GM15510 (cell line): ENCODE data around the gene TFB2M.

Experiments used
- POLR2A ChIP-seq: IDR thresholded peaks from 3 replicates; pipeline ENCODE4 v1.6.1; 2011; ENCODE audit warnings: borderline replicate concordance; ENCODE audit not compliant: insufficient read length; ENCODE audit errors: extremely low read depth

Gene TFB2M

DNA sequence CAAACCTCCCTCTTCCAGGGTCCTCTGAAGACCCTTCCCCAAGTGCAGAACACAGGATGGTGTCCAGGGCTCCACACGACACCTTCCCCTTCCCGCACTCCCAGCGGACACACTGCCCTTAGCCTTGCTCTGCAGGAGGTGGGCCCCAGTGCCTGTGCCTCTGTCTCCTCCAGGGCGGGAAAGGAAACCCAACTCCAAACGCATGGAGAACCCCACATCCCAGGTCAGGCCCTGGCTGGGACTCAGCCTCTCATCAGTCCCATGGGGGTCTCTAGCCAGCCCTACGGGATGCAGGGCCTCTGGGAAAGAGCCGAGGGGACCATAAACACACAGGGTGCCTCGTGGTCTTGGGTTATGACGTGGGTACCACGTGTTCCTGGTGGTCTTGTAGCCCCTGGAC is 53.4 kb downstream of the TFB2M start:
- TF ChIP-seq POLR2A, result no peak

DNA sequence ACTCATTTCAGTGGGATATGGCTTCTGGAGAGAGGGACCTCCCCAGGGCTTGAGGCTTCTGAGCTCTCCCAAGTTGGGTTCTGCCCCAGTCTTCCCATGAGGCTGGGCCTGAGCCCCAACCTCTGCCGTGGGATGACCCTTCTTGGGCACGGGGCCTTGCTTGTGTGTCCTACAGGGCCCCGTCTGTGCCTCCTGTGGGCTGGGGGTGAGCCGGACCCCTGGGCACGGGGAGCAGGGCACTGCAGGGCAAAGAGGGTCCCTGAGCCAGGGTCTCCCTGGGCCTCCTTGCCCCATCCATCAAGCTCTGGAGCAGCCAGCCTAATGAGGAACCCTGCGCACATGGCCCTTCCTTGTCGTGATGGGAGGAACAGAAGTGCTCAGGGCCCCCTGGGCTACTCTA is 53.8 kb downstream of the TFB2M start:
- TF ChIP-seq POLR2A, result no peak

DNA sequence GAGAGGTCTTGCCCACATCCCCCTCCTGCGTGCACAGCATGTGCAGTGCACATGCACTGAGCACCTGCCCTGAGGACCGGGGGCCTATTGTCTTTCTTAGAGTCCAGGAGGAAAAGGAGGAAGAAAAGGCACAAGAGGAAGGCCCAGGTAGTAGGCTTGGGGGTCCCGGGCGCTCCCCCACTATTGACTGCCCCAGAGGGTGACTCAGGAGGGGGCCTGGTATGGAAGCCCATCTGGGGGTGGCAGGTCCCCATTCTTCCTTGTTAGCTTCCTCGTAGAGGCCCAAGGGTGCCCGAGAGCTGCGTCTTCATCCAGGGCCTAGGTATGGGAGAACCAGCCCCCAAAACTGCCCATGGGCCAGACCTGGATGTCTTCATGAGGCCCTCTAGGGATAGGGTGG is 54.9 kb downstream of the TFB2M start:
- TF ChIP-seq POLR2A, result no peak

DNA sequence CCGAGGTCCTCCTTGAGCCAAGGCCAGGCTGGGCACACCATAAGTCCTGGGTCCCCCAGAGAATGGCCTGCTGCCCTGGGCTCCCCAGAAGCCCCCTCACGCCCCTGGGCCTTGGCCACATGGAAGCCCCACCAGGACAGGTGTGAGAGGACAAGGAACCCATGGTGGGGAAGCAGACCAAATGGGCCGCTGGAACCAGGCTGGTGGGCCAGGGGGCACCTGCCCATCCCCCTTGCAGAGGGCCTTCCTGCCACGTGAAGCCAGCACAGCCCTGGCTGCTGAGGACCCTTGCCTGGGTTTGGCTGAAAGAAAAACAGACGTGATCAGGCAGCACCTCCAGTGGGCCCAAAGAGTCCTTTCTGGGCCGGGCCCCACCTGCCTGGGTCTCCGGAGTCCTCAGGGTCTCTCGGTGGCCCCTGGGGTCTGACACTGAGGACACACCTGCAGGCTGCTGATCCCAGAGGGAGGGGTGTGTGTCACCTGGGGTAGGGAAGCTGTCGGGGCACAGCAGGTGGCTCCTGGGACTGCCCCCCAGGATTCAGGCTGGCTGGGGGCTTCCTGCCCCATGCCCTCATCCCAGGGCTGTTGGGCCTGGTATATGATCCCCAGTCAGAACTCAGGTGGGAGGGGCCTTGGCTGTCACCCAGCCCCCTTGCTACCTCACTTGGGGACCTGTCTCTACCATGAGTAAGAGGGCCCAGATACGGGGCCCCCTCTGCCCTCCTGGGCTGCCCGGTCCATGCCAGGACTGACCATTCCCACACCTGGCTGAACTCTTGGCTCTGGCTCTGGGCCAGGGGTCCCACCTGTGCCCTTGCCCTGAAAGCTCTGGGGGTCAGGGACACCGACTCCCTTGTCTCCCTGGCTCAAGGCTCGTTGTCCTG is 55.7 kb downstream of the TFB2M start:
- TF ChIP-seq POLR2A, result no peak

DNA sequence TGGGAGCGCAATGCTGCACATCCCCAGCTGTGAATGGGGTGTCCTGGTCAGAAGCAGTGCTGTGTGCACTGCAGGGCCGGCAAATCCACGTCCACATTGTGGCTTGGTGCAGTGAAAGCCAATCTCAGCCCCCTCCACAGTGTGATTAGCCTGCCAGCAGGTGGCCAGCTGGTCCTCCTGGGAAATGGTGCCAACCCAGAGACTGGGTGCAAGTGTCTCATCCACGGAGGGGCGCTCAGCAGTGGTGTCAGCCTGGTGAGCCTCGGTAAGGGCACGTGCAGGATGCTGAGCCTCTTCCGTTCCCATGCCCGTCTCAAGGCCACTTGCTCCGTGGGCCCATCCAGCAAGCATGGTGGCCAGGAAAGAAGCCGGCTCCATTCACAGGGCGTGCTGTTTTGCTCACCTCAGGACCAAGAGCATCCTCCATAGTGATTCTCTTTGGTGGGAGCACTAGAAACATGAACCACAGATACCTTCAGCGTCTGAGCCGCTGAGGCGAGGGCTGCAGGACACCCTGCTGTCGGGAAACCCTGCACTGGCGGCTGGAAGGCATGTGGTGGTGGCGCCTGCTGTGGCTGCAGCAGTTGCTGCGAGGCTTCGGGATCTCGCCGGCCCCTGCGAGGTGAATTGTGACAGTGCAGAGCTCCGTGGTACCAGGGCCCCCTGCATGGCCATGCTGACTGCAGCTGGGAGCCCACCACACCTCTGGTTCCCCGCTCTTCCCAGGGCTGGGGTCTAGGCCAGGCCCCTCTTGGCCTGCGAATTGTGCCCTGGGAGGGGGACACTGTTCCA is 57.0 kb downstream of the TFB2M start:
- TF ChIP-seq POLR2A, result no peak

DNA sequence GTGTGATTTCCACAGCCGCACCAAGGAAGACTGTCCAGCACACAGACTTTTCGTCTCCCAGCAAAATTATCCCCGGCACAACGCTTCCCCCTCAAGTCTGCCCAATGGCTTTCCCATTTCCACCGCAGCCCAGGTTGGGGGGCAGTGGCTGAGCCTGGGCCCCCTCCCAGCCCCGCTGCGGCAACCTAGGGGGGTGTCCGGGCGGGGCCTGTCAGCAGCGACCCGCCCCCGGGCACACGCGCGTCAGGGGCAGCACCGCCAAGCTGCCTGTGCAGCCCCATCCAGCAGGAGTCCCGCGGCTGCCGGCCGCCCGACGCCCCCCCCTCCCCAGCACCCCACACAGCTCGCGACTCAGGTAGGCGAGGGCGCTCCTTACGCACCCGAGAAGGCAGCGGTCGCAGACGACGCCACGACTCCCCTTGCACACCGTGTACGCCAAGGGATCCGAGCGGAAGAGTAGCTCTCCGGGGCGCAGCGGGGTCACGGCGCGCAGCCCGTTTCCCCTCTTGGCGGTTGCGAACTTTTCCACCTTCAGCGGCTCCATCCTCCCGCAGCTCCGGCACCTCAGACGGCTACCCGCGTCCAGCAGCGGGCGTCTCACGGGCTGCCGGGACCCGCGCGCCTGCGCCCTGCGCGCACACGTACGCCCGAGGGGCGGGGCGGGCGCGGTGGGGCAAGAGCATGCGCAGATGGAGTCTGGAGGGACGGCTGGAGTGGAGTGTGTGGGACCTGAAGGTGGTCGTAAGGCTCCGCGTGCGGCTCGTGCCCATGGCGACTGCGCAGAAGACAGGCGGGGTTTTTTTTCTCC is 59.2 kb downstream of the TFB2M start, which contains the start of gene SMYD3:
Gene SMYD3, minus strand, starts transcription at position 606 of the 808 bp plus-strand sequence.
- TF ChIP-seq POLR2A, result peak; percentile 80

DNA sequence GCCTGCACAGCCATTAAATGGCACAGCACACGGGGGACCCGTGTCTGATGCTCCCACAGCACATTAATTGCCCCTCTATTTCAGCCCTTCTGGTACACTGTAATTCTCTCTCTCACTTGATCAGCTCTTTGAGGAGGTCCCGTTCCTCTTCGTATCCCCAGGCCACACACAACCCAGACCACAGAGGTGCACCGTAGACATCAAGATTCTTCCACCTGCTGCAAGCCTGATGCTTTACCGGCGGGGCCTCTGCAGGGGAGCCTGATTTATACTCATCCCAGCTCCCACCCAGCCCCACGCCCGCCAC is 59.7 kb downstream of the TFB2M start:
- no peak for TF ChIP-seq POLR2A

DNA sequence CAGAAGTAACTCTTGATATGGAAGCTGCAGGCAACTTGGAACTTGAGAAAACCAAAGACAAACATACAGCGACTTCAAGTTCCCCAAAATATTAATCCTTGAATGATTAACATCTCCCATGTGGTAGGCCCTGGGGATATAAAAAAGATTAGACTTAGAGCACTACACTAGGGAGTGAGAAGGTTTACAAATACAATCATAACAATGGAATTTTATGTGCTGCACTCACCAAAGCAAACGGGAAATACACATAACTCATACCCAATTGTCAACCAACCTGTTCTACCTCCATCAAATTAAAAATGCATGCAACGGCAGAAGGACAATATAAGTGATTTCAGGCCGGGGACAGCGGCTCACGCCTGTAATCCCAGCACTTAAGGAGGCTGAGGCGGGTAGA is 62.7 kb downstream of the TFB2M start:
- TF ChIP-seq POLR2A, result no peak

DNA sequence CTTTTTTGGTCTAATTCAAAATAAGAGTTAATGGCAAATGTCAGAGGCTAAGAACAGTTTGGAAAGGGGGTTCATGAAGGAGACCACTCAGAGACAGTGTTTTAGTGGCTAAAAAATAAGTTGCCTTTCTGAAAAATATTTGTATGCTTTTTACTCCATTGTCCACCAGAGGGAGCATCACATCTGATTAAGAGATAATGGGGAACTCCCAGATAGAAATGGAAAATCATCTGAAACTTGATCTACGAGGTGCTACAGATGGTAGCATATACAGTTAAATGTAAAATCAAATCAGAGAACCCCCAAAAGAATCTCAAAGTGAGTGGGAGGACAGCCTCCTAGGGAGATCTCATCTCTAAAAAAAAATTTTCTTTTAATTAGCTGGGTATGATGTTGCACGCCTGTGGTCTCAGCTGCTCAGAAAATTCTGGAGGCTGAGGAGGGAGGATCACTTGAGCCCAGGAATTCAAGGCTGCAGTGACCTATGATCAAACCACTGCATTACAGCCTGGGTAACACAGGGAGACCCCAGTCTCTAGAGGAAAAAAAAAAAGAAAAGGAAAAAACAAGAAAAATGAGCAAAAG is 68.6 kb downstream of the TFB2M start:
- no peak for TF ChIP-seq POLR2A

DNA sequence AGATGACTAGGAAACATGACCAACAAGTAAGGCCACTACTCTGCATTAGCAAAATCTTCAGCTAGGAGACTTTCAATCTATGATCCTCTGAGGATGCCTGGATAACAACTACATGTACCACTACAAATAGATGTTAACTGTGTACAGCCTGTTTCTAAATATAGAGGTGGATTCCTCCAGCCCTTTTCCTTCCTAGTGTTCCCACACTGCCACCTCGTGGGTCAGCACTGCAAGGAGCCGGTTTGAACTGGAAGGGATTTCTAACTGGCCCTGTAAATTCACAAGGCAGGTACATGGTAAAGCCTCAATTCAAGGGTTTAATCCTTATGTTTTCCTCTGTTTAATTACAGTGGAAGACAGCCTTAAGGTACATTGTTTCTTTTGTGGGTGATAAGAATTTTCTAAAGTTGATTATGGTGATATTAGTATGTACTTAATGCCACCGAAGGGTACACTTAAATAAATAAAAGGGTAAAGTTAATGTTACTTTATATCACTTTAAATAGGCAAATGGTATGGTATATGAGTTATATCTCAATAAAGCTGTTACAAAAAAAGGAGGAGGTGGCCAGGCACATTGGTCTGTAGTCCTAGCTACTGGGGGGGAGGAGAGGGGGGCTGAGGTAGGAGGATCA is 73.3 kb downstream of the TFB2M start:
- TF ChIP-seq POLR2A, result no peak

DNA sequence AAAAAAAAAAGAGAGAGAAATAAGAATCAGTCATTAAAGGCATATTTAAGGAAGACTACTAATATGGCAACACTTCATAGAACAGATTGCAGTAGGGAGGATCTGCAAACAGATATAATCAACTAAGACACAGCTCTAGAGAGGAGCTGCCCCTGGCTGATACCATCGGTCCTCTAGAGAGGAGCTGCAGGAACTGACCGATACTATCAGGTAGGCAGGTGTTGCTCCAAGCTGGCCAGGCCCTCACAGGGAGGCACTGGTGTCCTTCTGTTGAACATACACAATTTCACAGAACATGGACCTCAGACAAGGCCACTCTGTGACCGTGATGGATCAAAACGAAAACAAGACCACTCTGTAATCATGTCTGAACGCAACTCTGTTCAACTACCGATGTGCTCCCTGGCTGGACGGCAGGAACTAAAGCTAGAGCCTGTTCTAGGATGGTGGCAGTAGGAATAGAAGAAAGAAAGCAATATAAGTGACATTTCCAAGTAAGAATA is 74.5 kb downstream of the TFB2M start:
- TF ChIP-seq POLR2A, result no peak
